Hepatocyte (in vitro differentiated cells): ENCODE measurements around the gene ZSCAN5A. TPM values are rescaled to one million over a fixed set of nuclear protein-coding genes. Genes with fewer than 3 reads are reported as not detected.
A peak's percentile ranks its signal among the peaks of the same experiment; 100 is the strongest.
"Not testable (repeated sequence)": the region's sequence is repeated elsewhere in the genome, so short reads cannot be mapped to it uniquely, and the experiment has no call there.

Experiments
- DNase-seq: peaks from one replicate; pipeline ENCODE4 v3.0.0-alpha.2; 2016; ENCODE audit warnings: low spot score
- H2AFZ ChIP-seq: fragments of 200-600 bp; sonication (generic); 2 replicates; pipeline ENCODE4 v1.6.0; 2016; ENCODE audit warnings: antibody characterized with exemption, mild to moderate bottlenecking
- H3K27ac ChIP-seq: fragments of 200-600 bp; sonication (generic); 2 replicates; pipeline ENCODE4 v1.5.1; 2016; ENCODE audit warnings: mild to moderate bottlenecking
- H3K27me3 ChIP-seq: fragments of 200-600 bp; sonication (generic); 2 replicates; pipeline ENCODE4 v1.6.1; 2016
- H3K36me3 ChIP-seq: fragments of 200-600 bp; sonication (generic); replicated peaks from 2 replicates; pipeline ENCODE4 v1.5.1; 2016; ENCODE audit warnings: low read depth; ENCODE audit not compliant: insufficient read depth
- H3K4me1 ChIP-seq: fragments of 200-600 bp; sonication (generic); 2 replicates; pipeline ENCODE4 v1.5.1; 2016; ENCODE audit warnings: mild to moderate bottlenecking, moderate library complexity; ENCODE audit not compliant: insufficient read depth
- H3K4me2 ChIP-seq: fragments of 200-600 bp; sonication (generic); 2 replicates; pipeline ENCODE4 v1.6.0; 2016
- H3K4me3 ChIP-seq: fragments of 200-600 bp; sonication (generic); 2 replicates; pipeline ENCODE4 v1.5.1; 2016; ENCODE audit warnings: mild to moderate bottlenecking
- H3K79me2 ChIP-seq: fragments of 200-600 bp; sonication (generic); 2 replicates; pipeline ENCODE4 v1.6.0; 2017; ENCODE audit warnings: mild to moderate bottlenecking
- H3K9me2 ChIP-seq: fragments of 200-600 bp; sonication (generic); replicated peaks from 2 replicates; pipeline ENCODE4 v1.6.0; 2017; ENCODE audit warnings: mild to moderate bottlenecking; ENCODE audit not compliant: insufficient read depth
- H3K9me3 ChIP-seq: fragments of 200-600 bp; sonication (generic); 2 replicates; pipeline ENCODE4 v1.5.1; 2016; ENCODE audit warnings: low read depth, mild to moderate bottlenecking
- H4K20me1 ChIP-seq: fragments of 200-600 bp; sonication (generic); 2 replicates; pipeline ENCODE4 v1.6.0; 2016; ENCODE audit warnings: mild to moderate bottlenecking; ENCODE audit not compliant: insufficient read depth, poor library complexity, severe bottlenecking
- CTCF ChIP-seq: fragments of 200-600 bp; sonication (generic); IDR thresholded peaks from 2 replicates; pipeline ENCODE4 v1.5.1; 2016; ENCODE audit warnings: antibody characterized with exemption, mild to moderate bottlenecking; ENCODE audit not compliant: poor library complexity
- EZH2 ChIP-seq: fragments of 200-600 bp; sonication (generic); IDR thresholded peaks from 2 replicates; pipeline ENCODE4 v1.6.1; 2016; ENCODE audit warnings: antibody characterized with exemption, mild to moderate bottlenecking, borderline replicate concordance
- EZH2phosphoT487 ChIP-seq: fragments of 200-600 bp; sonication (generic); IDR thresholded peaks from one replicate; pipeline ENCODE4 v1.6.1; 2018; ENCODE audit warnings: antibody characterized with exemption, mild to moderate bottlenecking, low read depth, moderate library complexity; ENCODE audit not compliant: unreplicated experiment, severe bottlenecking
- WGBS: methylation state at CpG from one replicate; pipeline ENCODE4 v1.1.6; 2016; ENCODE audit warnings: low lambda C conversion rate; ENCODE audit errors: missing lambda C conversion rate; 5-methylcytosine and 5-hydroxymethylcytosine counted together
- polyA plus RNA-seq: library from polyadenylated mRNA; unstranded; fragments of >200 nt; fragmentation: Nextera tagmentation; extraction: Ambion mirVana; gene quantifications from 2 replicates; pipeline ENCODE4 v1.2.1, GENCODE V29; 2016
- total RNA-seq: library from RNA; depleted of rRNA; stranded (reverse); fragments of >200 nt; gene quantifications from 2 replicates; pipeline ENCODE4 v1.2.3, GENCODE V29; 2014

Gene ZSCAN5A
- total and polyA plus RNA-seq, 2 experiments from 2014 or later, result 7.3 to 10.6 TPM

DNA sequence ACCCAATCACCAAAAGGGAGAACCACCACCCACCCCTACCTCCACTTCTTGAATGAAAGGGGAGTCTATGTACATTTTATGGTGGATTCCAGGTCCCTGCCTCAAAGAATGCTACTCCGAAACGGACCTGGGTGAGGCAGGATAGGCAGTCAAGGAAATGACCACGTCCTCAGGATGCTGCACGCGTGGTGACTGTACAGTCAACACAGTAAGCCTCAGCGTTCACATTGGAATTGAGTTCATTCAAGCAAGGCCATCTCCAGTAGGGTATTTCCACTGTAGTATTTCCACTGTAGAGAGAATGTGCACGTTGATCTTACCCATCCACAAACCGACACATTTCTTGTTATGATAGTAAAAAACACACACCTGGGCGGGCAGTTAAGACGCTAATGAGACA, 95.7 kb downstream of the ZSCAN5A start:
- no peaks in the 10 kb centered on the region for H4K20me1 ChIP-seq
- no peaks in the 10 kb centered on the region for H3K79me2 ChIP-seq
- H3K9me2 ChIP-seq, result no peaks in the 10 kb centered on the region
- no peaks in the 10 kb centered on the region for H3K36me3 ChIP-seq
- no peaks in the 10 kb centered on the region for H3K27me3 ChIP-seq
- H3K4me2 ChIP-seq, result no peak overlapping the region
- 94% methylated on average over 10 of the region's 10 CpGs for WGBS
- no peaks in the 10 kb centered on the region for H3K9me3 ChIP-seq
- H3K4me3 ChIP-seq, result no peak overlapping the region
- H3K27ac ChIP-seq, result no peak overlapping the region
- no peaks in the 10 kb centered on the region for H3K4me1 ChIP-seq
- TF ChIP-seq EZH2phosphoT487 (no peak), CTCF (no peak)
- DNase-seq, result no peak
- H2AFZ ChIP-seq, result no peak overlapping the region

GRCh38 chr19:56217039-56217949, 97.3 kb downstream of the ZSCAN5A start:
- no peak overlapping the region for H3K4me3 ChIP-seq
- H3K9me2 ChIP-seq, result no peaks in the 10 kb centered on the region
- TF ChIP-seq CTCF, result no peak
- TF ChIP-seq EZH2, result no peak
- no peak for TF ChIP-seq EZH2phosphoT487
- no peaks in the 10 kb centered on the region for H3K79me2 ChIP-seq
- 34% methylated on average over 69 of the region's 79 CpGs for WGBS
- peak; percentile 14 for DNase-seq
- H3K4me1 ChIP-seq, result no peaks in the 10 kb centered on the region
- no peaks in the 10 kb centered on the region for H3K9me3 ChIP-seq
- no peak overlapping the region for H3K27ac ChIP-seq
- peak overlapping the region; percentile 78 for H3K4me2 ChIP-seq
- H2AFZ ChIP-seq, result peak overlapping the region; percentile 33
- H3K36me3 ChIP-seq, result no peaks in the 10 kb centered on the region
- H3K27me3 ChIP-seq, result no peaks in the 10 kb centered on the region
- H4K20me1 ChIP-seq, result no peaks in the 10 kb centered on the region

DNA sequence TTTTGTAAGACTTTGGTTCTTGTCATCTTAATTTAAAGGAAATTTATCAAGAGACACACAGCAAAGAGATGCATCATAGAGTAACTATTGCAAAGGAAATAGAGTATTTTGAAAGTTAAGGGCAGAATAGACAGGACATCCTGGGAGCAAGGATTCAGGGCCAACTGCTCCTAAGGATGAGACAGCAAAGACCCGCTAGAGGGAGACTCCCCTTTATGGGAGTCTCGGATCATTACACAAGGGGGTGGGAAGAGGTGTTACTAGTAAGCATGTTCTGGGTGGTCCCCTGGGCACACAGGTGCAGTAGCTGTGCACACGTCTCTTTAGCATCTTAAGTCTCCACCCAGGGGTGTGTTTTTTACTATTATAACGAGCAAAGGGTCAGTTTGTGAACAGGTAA, 102.9 kb downstream of the ZSCAN5A start:
- Histone ChIP-seq H3K4me3 (no peak overlapping the region), H4K20me1 (no peaks in the 10 kb centered on the region), H3K27ac (no peak overlapping the region), H3K36me3 (no peaks in the 10 kb centered on the region), H2AFZ (no peak overlapping the region), H3K9me3 (no peaks in the 10 kb centered on the region), H3K79me2 (no peaks in the 10 kb centered on the region), H3K27me3 (no peaks in the 10 kb centered on the region), H3K4me1 (no peaks in the 10 kb centered on the region), H3K9me2 (no peaks in the 10 kb centered on the region), H3K4me2 (no peak overlapping the region)
- DNase-seq, result no peak
- no peak for TF ChIP-seq EZH2phosphoT487
- no peak for TF ChIP-seq EZH2
- TF ChIP-seq CTCF, result no peak
- WGBS, result 62% methylated on average over 4 of the region's 4 CpGs

- H3K27me3 ChIP-seq, H3K36me3 ChIP-seq, H3K79me2 ChIP-seq: not testable (repeated sequence)
Observed at GRCh38 chr19:56210036-56210435, 104.6 kb downstream of the ZSCAN5A start.

More at GRCh38 chr19:56210036-56210435, 104.6 kb downstream of the ZSCAN5A start:
- H2AFZ ChIP-seq, H3K4me3 ChIP-seq, DNase-seq, H3K4me1 ChIP-seq, H3K9me2 ChIP-seq, H3K9me3 ChIP-seq, H3K4me2 ChIP-seq, H4K20me1 ChIP-seq, H3K27ac ChIP-seq: not testable (repeated sequence)
- 92% methylated on average over 7 of the region's 9 CpGs for WGBS
